Measurements from ENCODE around the gene E2F2.

Gene E2F2

GRCh38 chr1:23562137-23562876 is 31.3 kb upstream of the E2F2 start:
- DNase-seq (ENCODE audit: low read depth): peak; percentile 91

DNA sequence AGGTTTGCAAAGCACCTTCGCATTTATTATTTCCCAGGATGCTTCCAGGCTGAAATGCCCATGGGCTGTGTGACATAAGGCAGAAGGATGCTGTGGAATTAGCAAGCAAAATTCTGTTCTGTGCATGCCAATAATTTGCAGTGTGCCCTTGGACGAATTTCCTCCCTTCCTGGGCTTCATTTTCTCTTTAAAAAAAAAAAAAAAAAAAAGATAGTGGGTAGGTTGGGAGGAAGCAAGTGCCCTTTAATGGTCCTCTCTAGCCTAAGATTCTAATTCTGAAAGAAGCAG is 30.7 kb upstream of the E2F2 start:
- no peak for DNase-seq (ENCODE audit: low read depth)

DNA sequence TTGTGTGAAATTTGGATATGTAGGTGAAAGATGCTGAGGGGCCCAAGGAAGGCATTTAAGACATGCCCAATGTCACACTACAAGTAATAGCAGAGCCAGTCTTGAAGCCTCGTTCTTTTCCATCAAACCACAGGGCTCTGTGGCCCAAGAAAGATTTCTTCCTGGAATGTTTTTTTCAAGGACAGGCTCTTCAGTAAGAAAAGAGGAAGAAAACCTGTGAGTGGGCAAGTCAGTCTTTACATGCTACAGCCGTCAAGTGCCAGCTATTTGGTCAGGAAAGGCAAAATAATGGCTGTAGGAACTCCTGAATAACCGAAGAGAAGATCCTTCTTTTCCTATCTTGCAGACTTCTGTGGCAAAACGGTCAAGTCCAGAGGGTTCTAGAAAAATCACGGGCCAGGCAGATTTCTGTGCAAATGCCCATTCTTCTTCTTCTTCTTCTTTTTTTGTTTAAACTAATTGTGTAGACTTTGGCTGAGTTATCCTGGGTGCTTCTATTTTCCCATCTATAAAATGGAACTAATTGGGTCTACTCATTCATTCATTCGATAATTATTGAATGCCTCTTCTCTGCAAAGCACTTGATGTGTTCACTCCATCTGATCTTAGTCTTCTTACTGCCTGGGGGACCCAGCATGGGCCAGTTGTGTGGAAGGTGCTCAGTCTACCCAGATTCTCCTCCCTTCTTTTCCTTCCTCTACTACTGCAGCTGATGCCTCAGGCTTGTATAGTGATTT is 30.2 kb upstream of the E2F2 start:
- DNase-seq (ENCODE audit: low read depth): no peak

- DNase-seq (ENCODE audit: low read depth): peak; percentile 89
These were observed 29.1 kb upstream of the E2F2 start for GRCh38 chr1:23559985-23560741.

GRCh38 chr1:23559136-23559984 is 28.3 kb upstream of the E2F2 start, which contains the start of gene ID3:
Gene ID3, minus strand, starts transcription at chr1:23559501. Its CDS starts 75 bp downstream, at chr1:23559426.
- DNase-seq (ENCODE audit: low read depth): peak; percentile 97

GRCh38 chr1:23558872-23559135 is 27.8 kb upstream of the E2F2 start:
- DNase-seq (ENCODE audit: low read depth): no peak

GRCh38 chr1:23558140-23558871 is 27.3 kb upstream of the E2F2 start:
- DNase-seq (ENCODE audit: low read depth): peak; percentile 53

DNA sequence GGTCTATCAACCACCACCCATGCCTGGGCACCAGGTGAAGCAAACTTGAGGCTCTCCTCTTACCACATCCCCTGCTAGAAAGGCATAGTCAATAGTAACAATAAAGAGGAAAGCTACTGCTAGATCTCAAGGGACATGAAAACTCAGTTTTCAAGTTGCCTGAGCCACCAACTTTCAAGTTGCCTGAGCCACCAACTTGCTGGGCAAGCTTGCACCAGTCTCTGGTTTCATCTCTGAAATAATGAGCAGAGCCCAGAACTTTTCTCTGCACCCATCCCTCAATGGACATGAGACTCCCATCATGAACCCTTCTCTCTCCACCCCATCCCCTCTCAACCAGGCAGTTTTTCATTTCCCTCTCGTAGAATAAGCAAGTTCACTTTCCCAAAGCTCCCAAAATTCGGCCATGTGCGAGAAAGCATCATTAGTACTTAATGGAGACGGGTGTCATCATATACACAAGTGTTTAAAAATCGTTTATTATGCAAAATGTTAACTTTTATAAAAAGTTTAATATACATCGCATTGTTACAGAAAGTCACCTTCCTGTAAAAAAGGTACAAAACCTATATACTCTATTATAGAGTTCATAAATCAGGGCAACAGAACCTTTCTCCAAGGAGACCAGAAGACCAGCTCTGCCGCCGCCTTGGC is 26.6 kb upstream of the E2F2 start:
- DNase-seq (ENCODE audit: low read depth): no peak

GRCh38 chr1:23556635-23557470 is 25.8 kb upstream of the E2F2 start:
- peak; percentile 75 for DNase-seq (ENCODE audit: low read depth)

DNA sequence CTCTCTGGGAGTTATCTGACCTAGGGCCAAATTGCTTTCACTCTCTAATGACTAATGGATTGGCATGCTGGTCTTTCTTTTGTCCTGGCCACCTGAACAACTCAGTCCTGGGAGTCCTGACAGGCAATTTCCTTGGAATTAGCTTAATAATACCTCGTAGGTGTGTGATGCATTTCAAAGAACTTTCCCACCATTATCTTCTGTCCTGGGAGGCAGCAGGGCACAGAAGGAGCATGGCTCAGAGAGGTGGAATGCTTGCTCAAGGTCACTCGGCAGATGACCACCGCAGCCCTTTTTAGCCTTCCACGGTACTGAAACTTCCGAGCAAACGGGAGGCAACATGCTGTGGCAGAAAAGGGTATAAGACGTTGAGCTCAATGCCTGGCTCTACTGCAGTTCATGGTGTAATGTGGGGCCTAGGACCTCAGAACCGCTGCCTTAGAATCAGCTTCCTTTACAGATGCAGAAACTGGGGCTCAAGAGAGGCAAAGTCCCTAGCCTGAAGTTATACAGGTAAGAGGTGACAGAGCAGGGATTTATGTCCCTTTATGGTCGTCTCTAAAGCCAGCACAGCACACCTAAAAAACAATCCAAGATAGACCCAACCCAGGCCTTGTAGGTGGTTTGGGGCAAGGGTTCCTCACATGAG is 25.1 kb upstream of the E2F2 start:
- peak; percentile 90 for DNase-seq (ENCODE audit: low read depth)

DNA sequence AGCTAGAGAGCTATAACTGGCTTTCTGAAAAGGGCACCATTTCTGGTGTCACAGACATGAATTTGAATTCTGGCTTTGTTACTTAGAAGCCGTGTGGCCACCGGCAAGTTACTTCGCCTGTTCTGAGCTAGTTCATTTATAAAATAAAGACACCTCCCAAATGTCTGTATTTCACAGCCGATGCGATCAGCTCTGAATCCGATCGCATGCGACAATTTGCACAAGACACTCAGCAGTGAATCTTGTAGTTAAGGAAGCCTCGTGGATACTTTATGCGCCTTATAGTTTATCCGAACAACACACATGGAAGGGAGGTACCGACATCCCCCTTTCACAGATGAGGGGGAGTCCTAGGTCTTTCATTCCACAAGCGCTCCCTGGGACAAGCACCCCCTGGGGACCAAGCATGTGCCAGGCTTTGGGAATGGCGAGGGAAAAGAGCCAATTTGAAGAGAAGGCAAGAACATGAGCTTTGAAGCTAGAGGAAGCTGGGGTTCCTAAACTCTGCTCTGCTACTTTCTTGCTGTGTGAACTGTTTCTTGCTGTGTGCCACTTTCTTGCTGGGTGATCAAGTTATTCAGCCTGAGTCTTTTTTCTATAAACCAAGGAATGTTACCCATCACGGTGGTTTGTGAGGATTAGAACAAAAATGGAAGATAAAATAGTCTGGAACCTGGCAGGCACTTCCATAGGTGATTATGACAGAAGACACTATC is 24.4 kb upstream of the E2F2 start:
- DNase-seq (ENCODE audit: low read depth): no peak

DNA sequence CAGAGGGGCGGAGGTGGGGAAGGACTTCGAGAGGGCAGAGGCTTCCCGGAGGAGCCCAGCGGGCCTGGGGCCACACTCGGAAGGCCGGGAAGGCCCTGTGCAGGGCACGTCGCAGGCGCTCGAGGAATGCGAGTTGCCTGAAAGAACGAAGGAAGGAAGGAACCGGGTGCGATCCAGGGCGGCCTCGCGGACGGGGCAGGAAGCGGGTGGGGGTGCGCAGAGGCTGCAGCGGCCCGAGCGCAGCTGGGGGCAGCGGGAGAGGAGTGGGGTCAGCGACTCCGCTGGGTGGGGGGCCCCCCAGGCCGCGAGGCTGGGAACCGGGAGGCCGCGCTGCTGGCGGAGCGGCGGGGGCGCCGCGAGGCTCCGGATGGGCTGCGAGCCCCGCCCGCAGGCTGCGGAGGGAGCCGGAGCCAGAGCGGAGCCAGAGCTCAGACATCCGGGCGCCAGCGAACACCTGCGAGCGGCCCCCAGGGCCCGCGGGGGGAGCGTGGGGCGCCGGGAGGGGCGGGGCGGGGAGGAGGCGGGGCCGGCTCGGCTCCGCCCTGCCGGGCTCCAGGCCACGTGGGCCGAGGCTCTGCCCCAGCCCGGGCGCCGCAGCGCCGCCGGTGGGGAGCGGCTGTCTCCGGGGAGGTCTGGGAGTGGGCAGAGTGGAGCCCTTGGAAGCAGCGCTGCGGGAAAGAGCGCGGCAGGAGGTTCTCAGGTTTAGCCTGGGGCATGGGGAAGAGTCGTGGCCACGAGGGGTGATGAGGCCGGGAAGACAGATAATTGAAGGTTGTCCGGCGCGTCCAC is 23.6 kb upstream of the E2F2 start:
- peak; percentile 78 for DNase-seq (ENCODE audit: low read depth)

- DNase-seq (ENCODE audit: low read depth): no peak
These were observed 23.1 kb upstream of the E2F2 start for GRCh38 chr1:23554127-23554480.

GRCh38 chr1:23553231-23554126 is 22.4 kb upstream of the E2F2 start:
- DNase-seq (ENCODE audit: low read depth): no peak

DNA sequence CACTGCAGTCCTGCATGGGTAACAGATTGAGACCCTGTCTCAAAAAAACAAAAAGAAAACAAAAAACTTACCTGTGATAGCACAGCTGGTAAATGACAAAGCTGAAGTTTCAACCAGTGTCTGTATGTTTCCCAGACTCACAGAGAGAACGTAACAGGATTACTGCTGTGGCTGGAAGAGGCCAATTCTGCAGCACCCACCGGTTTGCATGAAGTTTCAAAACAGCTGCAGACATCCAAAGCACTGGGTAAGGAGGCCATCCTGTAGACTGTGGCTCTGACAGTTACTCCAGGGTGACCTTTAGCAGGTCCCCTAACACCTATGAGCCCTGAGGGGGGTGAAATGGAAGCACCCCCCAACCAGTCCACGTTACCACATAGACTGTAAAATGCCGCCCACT is 20.8 kb upstream of the E2F2 start:
- no peak for DNase-seq (ENCODE audit: low read depth)

DNA sequence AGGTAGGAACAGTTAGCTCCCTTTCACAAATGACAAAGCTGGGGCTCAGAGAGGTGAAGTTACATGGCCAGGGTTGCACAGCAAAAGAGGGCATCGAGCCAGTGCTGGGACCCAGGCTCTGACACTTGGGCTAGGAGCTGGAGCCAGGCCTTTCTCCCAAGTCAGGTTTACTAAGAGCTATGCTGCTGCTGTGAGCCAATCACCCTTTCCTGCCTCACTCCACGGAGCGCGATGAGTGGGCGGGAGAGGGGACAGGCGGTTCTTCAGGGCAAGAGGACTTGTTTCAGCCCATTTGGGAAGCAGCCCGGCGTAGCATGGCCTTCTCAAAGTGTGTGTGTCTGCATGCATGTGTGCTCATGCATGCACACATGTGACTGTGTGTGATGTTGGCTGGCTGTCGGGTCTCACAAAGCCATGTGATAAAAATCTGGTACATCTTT is 17.7 kb upstream of the E2F2 start:
- DNase-seq (ENCODE audit: low read depth): no peak

GRCh38 chr1:23546897-23547584 is 16.0 kb upstream of the E2F2 start:
- no peak for DNase-seq (ENCODE audit: low read depth)
